Measurements from ENCODE around the gene NEB.

DNA sequence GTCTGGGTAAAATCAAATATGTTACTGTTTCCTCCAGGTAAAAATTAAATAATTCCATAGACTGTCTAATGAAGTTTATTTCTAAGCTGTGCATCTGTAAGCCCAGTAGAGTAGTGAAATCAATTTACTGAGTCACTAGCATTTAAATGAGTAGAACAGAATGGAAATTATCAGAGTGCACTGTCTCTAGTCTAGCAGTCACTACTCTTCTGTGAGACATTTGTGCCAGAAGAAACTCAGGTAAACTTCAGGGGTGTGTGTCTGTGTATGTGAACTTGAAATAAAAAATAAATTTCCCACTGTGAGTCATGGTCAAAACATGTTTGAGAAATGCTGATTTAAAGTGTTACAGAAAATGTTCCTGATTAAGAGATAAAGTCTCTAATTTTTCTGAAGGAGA is 178.2 kb downstream of the NEB start:
- TF ChIP-seq, protein P1, sequence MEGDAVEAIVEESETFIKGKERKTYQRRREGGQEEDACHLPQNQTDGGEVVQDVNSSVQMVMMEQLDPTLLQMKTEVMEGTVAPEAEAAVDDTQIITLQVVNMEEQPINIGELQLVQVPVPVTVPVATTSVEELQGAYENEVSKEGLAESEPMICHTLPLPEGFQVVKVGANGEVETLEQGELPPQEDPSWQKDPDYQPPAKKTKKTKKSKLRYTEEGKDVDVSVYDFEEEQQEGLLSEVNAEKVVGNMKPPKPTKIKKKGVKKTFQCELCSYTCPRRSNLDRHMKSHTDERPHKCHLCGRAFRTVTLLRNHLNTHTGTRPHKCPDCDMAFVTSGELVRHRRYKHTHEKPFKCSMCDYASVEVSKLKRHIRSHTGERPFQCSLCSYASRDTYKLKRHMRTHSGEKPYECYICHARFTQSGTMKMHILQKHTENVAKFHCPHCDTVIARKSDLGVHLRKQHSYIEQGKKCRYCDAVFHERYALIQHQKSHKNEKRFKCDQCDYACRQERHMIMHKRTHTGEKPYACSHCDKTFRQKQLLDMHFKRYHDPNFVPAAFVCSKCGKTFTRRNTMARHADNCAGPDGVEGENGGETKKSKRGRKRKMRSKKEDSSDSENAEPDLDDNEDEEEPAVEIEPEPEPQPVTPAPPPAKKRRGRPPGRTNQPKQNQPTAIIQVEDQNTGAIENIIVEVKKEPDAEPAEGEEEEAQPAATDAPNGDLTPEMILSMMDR (IDR thresholded peaks at IDR 0.05): no peak
- TF ChIP-seq POLR2A (IDR thresholded peaks at IDR 0.05): no peak
- no peak for TF ChIP-seq EP300 (IDR thresholded peaks at IDR 0.05)

Data from gastroesophageal sphincter (tissue), 3 donors.